Kidney (tissue), 14 donors: Measurements from ENCODE around the gene PGAM5. TPM values are rescaled to one million over a fixed set of nuclear protein-coding genes. Genes with fewer than 3 reads are reported as not detected.
A peak's percentile ranks its signal among the peaks of the same experiment; 100 is the strongest.
"Not testable (repeated sequence)": the region's sequence is repeated elsewhere in the genome, so short reads cannot be mapped to it uniquely, and the experiment has no call there.

Source experiments
- DNase-seq, 5 donors: peaks; one replicate each; pipeline ENCODE4 v3.0.0-alpha.2; 2013 to 2020
- FAIRE-seq: peaks from 2 replicates; lab custom pipeline; 2012; peaks lifted over from hg19 to GRCh38; lab: Jason Lieb, UNC
- H3K27ac ChIP-seq, 2 donors: one replicate each; pipeline ENCODE4 v1.7.0; 2013; ENCODE audit warnings: low read depth in 2 of 2, low read length in 2 of 2, inconsistent platforms in 1 of 2
- H3K27me3 ChIP-seq: one replicate; pipeline ENCODE4 v1.7.1; 2013; ENCODE audit warnings: low read length, inconsistent platforms; ENCODE audit not compliant: control insufficient read depth, insufficient read depth
- H3K36me3 ChIP-seq, 3 donors: one replicate each; pipeline versions ENCODE4 v1.7.0 to v1.7.1; 2013; ENCODE audit warnings: low read length in 3 of 3, control low read depth in 1 of 3, inconsistent platforms in 1 of 3; ENCODE audit not compliant: insufficient read depth in 3 of 3, control insufficient read depth in 2 of 3
- H3K4me1 ChIP-seq, 3 donors: one replicate each; pipeline versions ENCODE4 v1.7.0 to v1.7.1; 2013; ENCODE audit warnings: low read length in 3 of 3, inconsistent platforms in 1 of 3, low read depth in 1 of 3; ENCODE audit not compliant: control insufficient read depth in 2 of 3, insufficient read depth in 2 of 3
- H3K4me3 ChIP-seq, 3 donors: one replicate each; pipeline versions ENCODE4 v1.7.0 to v1.8.1; 2013; ENCODE audit warnings: low read length in 3 of 3, control low read depth in 1 of 3, inconsistent platforms in 1 of 3
- H3K9ac ChIP-seq, 3 donors: one replicate each; pipeline versions ENCODE4 v1.7.0 to v1.7.1; 2013; ENCODE audit warnings: low read length in 3 of 3, control low read depth in 1 of 3, inconsistent platforms in 1 of 3
- H3K9me3 ChIP-seq, 3 donors: one replicate each; pipeline versions ENCODE4 v1.7.0 to v1.7.1; 2013; ENCODE audit warnings: low read length in 3 of 3, control low read depth in 1 of 3, inconsistent platforms in 1 of 3; ENCODE audit not compliant: control insufficient read depth in 2 of 3, insufficient read depth in 1 of 3
- CTCF ChIP-seq: IDR thresholded peaks from 3 replicates; pipeline ENCODE4 v1.5.1; 2012; ENCODE audit warnings: mild to moderate bottlenecking, moderate library complexity, borderline replicate concordance; ENCODE audit not compliant: insufficient read depth; ENCODE audit errors: extremely low read depth
- intact Hi-C: fragments of 100-400 bp; cut with DNase I; formaldehyde crosslinking; loops from one replicate; pipeline ENCODE4 v1.11.1; 2022
- polyA plus RNA-seq: library from polyadenylated mRNA; stranded (reverse); fragments of 350-450 nt; fragmentation: Illumina TruSeq; extraction: RNeasy Lipid Tissue Mini Kit (QIAGEN cat#74804); gene quantifications from one replicate; pipeline ENCODE4 v1.2.3, GENCODE V29; 2014; ENCODE audit warnings: low read depth, low replicate concordance; ENCODE audit not compliant: insufficient read depth
- total RNA-seq: library from RNA; stranded (reverse); fragmentation: NEBNext Ultra II Directional; extraction: Animal tissue kit (Norgen Biotek cat#: 25700); gene quantifications from one replicate; pipeline ENCODE4 v1.2.1, GENCODE V29; 2021
- donor health status: control.
- donor health status: control.
- donor health status: control.
- donor health status: control.
- donor health status: control.
- donor health status: DM: yes; HTN: yes; CAD: no.
- donor health status: Normal renal cell carcinoma (clear cell type).

Gene PGAM5
- total and polyA plus RNA-seq, 2 donors from 2014 or later: 19.4 to 33.5 TPM

GRCh38 chr12:132746613-132747012, 36.0 kb downstream of the PGAM5 start:
- H3K27me3 ChIP-seq: no peaks in the 10 kb centered on the region
- no peak overlapping the region for H3K4me3 ChIP-seq
- intact Hi-C loops: no loop called here
- H3K9ac ChIP-seq: no peak overlapping the region
- DNase-seq (no peak), FAIRE-seq (no peak)
- no peak for TF ChIP-seq CTCF
- peaks cover 23 to 73% (median 45%) of the 10 kb centered on the region in 3 donors for H3K36me3 ChIP-seq
- H3K9me3 ChIP-seq: no peaks in the 10 kb centered on the region
- no peaks in the 10 kb centered on the region for H3K4me1 ChIP-seq
- no peak overlapping the region for H3K27ac ChIP-seq

DNA sequence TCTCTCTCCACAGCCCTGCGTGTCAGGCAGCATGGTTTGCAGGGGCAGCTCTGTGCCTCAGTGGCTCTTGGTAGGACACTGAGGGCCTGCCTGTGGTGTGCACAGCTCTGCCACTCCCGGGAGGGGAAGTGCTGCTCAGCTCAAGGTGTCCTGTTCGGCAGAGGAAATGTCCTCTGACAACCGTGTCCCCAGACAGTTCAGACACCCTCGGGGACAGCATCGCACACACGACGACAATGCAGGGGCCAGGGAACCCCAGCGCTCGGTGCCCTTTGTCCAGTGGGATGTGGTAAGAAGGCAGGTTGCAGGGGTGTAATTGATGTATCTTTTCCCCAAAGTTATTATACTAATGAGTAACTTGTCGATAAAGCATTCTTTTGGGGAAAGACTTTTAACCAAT, 36.8 kb downstream of the PGAM5 start:
- Histone ChIP-seq H3K9me3 (no peaks in the 10 kb centered on the region), H3K4me1 (no peaks in the 10 kb centered on the region), H3K27me3 (no peaks in the 10 kb centered on the region), H3K4me3 (no peak overlapping the region), H3K27ac (no peak overlapping the region), H3K36me3 (peaks cover 20 to 65% (median 44%) of the 10 kb centered on the region in 3 donors), H3K9ac (no peak overlapping the region)
- no peak for FAIRE-seq
- DNase-seq: peak in 1 of 5 donors; percentile 32
- intact Hi-C loops: no loop called here
- TF ChIP-seq CTCF: no peak

DNA sequence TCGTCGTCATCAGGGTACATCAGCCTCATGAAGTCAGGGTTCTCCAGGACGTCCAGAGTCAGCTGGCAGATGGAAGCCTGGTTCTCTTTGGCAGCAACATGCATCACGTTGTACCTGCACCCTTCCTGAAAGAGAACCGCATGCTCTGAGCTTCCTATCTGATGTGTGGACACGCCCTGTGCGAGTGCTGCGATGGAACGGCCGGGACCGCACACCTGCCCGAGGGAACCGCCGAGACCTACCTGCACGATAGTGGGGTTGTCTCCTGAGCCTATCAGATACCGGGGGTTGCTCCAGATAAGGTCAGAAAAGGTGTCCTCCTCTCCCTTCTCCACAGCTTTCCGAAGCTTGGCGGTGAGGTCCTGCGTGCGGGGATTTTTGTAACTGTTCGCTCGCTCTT, 37.3 kb downstream of the PGAM5 start:
- Histone ChIP-seq H3K9ac (no peak overlapping the region), H3K36me3 (peaks cover 15 to 64% (median 39%) of the 10 kb centered on the region in 3 donors), H3K4me3 (no peak overlapping the region), H3K27ac (no peak overlapping the region), H3K4me1 (no peaks in the 10 kb centered on the region), H3K27me3 (no peaks in the 10 kb centered on the region), H3K9me3 (no peaks in the 10 kb centered on the region)
- TF ChIP-seq CTCF: no peak
- DNase-seq (peak in 1 of 5 donors; percentile 43), FAIRE-seq (no peak)
- intact Hi-C loops: no loop called here

DNA sequence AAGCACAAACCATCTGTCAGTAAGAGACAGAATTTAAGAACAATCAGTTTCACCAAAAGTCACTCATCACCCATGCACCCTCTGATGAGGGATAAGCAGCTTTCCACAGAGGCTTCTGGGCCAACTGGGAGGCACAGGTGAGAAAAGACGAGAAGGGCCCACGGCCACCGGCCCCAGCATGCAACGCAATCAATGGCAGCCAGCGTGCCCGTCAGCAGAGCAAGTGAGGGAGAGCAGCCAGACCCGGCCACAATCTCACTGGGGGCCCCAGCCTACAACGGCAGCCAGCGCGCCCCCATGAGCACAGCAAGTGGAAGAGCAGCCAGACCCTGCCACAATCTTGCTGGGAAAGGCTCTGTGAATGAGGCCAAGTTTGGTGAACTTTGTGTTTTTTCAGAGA, 37.7 kb downstream of the PGAM5 start:
- Histone ChIP-seq H3K27me3 (no peaks in the 10 kb centered on the region), H3K36me3 (peaks cover 15 to 66% (median 37%) of the 10 kb centered on the region in 3 donors), H3K9me3 (no peaks in the 10 kb centered on the region), H3K4me3 (no peak overlapping the region), H3K9ac (no peak overlapping the region), H3K4me1 (no peaks in the 10 kb centered on the region), H3K27ac (no peak overlapping the region)
- no peak for TF ChIP-seq CTCF
- intact Hi-C loops: no loop called here
- FAIRE-seq (no peak), DNase-seq (peak in 1 of 5 donors; percentile 43)

DNA sequence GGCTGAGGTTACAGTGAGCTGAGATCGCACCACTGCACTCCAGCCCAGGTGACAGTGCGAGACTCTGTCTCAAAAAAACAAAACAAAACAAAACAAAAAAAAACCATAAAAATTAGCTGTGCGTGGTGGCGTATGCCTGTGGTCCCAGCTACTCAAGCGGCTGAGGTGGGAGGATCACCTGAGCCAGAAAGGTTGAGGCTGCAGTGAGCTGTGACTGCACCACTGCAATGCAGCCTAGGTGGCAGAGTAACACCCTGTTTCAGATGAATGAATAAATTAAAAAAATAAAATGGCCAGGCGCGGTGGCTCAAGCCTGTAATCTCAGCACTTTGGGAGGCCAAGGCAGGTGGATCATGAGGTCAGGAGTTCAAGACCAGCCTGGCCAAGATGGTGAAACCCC, 43.0 kb downstream of the PGAM5 start:
- peak in 1 of 5 donors; percentile 10 for DNase-seq
- intact Hi-C loops, H3K9ac ChIP-seq, H3K27me3 ChIP-seq, H3K9me3 ChIP-seq, FAIRE-seq, H3K27ac ChIP-seq, H3K4me1 ChIP-seq, H3K4me3 ChIP-seq: not testable (repeated sequence)
- H3K36me3 ChIP-seq: peaks cover 4 to 30% (median 15%) of the 10 kb centered on the region in 3 donors
